Measurements from ENCODE around the gene COL27A1. TPM values are rescaled to one million over a fixed set of nuclear protein-coding genes. Genes with fewer than 3 reads are reported as not detected.

The COL27A1 gene
- total RNA-seq, 4 donors from 2014 or later = 2.1 to 9.0 (median 3.8) TPM

DNA sequence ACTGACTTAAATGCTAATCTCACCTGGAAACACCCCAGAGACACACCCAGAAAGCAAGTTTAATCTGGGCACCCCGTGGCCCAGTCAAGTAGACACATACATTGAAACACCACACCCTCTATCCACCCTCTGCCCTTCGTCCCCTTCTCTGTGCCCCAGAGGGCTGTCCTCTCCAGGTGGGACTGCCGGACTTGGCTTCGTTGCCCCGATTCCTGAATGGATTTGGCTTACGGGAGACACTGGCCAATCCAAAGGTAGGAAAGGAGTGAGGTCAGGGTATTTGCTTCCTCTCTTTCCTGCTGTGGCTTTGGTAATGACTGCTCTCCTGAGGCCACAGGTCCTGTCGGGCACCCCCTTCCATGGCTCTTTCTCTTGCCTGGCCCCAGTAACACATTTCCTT is 25.2 kb upstream of the COL27A1 start:
- in situ Hi-C loops (cut with MboI; ENCODE audit: low pct_ligation_motif_present in 1 of 4, low pct_unique_long_range_greater_than_20kb in 1 of 4, low sequenced_read_pairs in 3 of 4) (no loop called here), intact Hi-C loops (cut with DNase I; ENCODE audit: low total_unique reads) (no loop called here)
- H3K4me3 ChIP-seq = no peak overlapping the region
- TF ChIP-seq, protein P1, sequence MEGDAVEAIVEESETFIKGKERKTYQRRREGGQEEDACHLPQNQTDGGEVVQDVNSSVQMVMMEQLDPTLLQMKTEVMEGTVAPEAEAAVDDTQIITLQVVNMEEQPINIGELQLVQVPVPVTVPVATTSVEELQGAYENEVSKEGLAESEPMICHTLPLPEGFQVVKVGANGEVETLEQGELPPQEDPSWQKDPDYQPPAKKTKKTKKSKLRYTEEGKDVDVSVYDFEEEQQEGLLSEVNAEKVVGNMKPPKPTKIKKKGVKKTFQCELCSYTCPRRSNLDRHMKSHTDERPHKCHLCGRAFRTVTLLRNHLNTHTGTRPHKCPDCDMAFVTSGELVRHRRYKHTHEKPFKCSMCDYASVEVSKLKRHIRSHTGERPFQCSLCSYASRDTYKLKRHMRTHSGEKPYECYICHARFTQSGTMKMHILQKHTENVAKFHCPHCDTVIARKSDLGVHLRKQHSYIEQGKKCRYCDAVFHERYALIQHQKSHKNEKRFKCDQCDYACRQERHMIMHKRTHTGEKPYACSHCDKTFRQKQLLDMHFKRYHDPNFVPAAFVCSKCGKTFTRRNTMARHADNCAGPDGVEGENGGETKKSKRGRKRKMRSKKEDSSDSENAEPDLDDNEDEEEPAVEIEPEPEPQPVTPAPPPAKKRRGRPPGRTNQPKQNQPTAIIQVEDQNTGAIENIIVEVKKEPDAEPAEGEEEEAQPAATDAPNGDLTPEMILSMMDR (IDR thresholded peaks at IDR 0.05) = no peak
- no peak for TF ChIP-seq EP300 (IDR thresholded peaks at IDR 0.05; ENCODE audit: low read depth)
- TF ChIP-seq POLR2AphosphoS5 (IDR thresholded peaks at IDR 0.05) = no peak
- no peak for TF ChIP-seq POLR2A (IDR thresholded peaks at IDR 0.05)
- no peaks in the 10 kb centered on the region for H3K27me3 ChIP-seq
- no peak overlapping the region for H3K27ac ChIP-seq
- DNase-seq = no peak
- no peaks in the 10 kb centered on the region for H3K4me1 ChIP-seq
- H3K36me3 ChIP-seq = no peaks in the 10 kb centered on the region
- 64 to 69% methylated on average over 6 to 7 of the region's 7 CpGs for WGBS, 2 donors (ENCODE audit: low coverage in 1 of 2)
- H3K9me3 ChIP-seq = no peaks in the 10 kb centered on the region

DNA sequence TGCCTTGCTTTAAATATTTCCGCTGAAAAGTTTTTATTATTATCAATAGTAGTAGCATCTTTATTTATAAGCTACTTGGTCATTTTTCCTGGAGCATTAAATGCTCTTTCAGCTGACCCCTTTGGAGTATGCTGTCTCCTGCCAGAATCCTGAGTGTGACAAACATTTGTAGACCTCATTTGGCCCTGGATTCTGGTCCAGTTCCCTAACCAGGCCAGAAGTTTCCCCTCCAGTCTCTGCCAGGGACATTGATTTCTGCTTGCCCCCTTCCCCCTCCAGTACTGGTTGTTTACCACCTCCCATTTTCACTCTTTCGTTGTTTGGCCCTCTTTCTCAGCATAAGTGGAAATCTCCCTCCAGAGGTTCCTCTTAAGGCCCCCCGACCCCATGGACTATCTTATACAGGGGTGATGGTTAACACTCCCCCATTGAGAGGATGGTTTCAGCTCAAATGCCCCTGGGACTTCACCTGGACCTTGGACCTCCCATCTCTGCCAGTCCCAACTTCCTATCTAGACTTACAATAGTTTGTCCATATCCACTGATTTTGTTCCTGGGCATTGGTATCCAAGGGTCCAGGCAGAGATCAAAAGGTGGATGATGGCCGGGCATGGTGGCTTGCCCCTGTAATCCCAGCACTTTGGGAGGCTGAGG is 24.6 kb upstream of the COL27A1 start:
- in situ Hi-C loops (cut with MboI; ENCODE audit: low pct_ligation_motif_present in 1 of 4, low pct_unique_long_range_greater_than_20kb in 1 of 4, low sequenced_read_pairs in 3 of 4) (no loop called here), intact Hi-C loops (cut with DNase I; ENCODE audit: low total_unique reads) (no loop called here)
- no peak overlapping the region for H3K27ac ChIP-seq
- no peaks in the 10 kb centered on the region for H3K9me3 ChIP-seq
- no peaks in the 10 kb centered on the region for H3K4me1 ChIP-seq
- TF ChIP-seq POLR2AphosphoS5 (IDR thresholded peaks at IDR 0.05) (no peak), POLR2A (IDR thresholded peaks at IDR 0.05) (no peak), EP300 (IDR thresholded peaks at IDR 0.05; ENCODE audit: low read depth) (no peak)
- TF ChIP-seq, protein P1 (IDR thresholded peaks at IDR 0.05) = no peak
- H3K36me3 ChIP-seq = no peaks in the 10 kb centered on the region
- H3K4me3 ChIP-seq = no peak overlapping the region
- WGBS, 2 donors (ENCODE audit: low coverage in 1 of 2) = 71 to 81% methylated on average over 3 to 4 of the region's 4 CpGs
- H3K27me3 ChIP-seq = no peaks in the 10 kb centered on the region
- no peak for DNase-seq

DNA sequence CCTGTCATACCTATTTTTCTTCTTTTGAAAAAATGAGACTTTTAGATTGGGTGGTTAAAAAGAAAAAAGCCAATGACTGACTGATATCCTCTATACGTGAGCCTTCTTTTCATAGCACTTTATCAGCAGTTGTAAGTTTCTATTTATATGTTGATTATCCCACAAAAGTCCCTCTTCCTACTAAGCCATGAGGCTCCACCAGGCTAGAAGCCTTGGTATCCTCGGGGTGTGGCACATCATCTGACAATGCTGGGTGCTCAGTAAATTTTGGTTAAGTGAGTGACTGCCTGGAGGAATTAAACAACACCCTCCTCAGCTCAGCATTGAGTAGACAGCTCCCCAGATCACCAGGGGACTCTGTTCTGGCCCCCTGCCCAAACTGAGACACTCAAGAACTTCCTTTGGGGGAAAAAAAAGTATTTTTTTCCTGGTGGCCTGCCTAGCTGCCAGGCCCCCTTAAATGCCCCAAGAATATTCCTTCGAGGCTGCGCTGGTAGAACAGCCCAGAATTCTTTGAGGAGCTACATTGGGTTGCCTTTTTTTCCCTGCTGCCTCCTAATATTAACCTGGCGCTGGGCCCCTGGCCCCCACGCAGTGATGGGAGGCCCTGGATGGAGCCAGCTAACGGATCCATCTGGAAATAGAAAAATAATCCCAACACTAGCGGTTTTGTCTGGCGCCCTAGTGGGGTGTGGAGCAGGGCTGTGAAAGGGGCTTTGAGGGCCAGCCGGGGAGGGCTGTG is 23.4 kb upstream of the COL27A1 start:
- no peaks in the 10 kb centered on the region for H3K4me1 ChIP-seq
- no peak overlapping the region for H3K27ac ChIP-seq
- no peaks in the 10 kb centered on the region for H3K36me3 ChIP-seq
- in situ Hi-C loops (cut with MboI; ENCODE audit: low pct_ligation_motif_present in 1 of 4, low pct_unique_long_range_greater_than_20kb in 1 of 4, low sequenced_read_pairs in 3 of 4) = no loop called here
- TF ChIP-seq POLR2AphosphoS5 (IDR thresholded peaks at IDR 0.05) = no peak
- TF ChIP-seq, protein P1 (IDR thresholded peaks at IDR 0.05) = no peak
- no peak for TF ChIP-seq POLR2A (IDR thresholded peaks at IDR 0.05)
- no peak for TF ChIP-seq EP300 (IDR thresholded peaks at IDR 0.05; ENCODE audit: low read depth)
- no peak for DNase-seq
- intact Hi-C loops (cut with DNase I; ENCODE audit: low total_unique reads) = no loop called here
- H3K9me3 ChIP-seq = no peaks in the 10 kb centered on the region
- no peak overlapping the region for H3K4me3 ChIP-seq
- no peaks in the 10 kb centered on the region for H3K27me3 ChIP-seq
- 70 to 83% methylated on average over 2 to 10 of the region's 10 CpGs for WGBS, 2 donors (ENCODE audit: low coverage in 1 of 2)

DNA sequence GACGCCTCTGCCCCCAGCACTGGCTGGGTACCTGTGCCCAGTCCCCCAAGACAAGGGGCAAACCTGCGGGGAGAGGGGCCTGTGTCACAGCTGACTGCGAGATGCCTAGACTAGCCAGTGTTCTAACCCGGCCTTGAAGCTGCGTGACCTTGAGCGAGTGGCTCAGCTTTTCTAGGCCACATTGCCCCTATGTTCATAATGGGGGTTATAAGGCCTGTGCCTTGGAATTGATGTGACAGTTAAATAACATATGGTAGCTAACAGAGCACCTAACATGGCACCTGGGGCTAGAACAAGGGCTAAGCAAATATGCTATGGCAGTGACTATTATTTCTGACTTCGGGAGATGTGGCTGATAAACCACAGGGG is 22.8 kb upstream of the COL27A1 start:
- Histone ChIP-seq H3K4me3 (no peak overlapping the region), H3K4me1 (no peaks in the 10 kb centered on the region), H3K27ac (no peak overlapping the region), H3K27me3 (no peaks in the 10 kb centered on the region), H3K9me3 (no peaks in the 10 kb centered on the region), H3K36me3 (no peaks in the 10 kb centered on the region)
- no peak for DNase-seq
- in situ Hi-C loops (cut with MboI; ENCODE audit: low pct_ligation_motif_present in 1 of 4, low pct_unique_long_range_greater_than_20kb in 1 of 4, low sequenced_read_pairs in 3 of 4) = no loop called here
- TF ChIP-seq, protein P1 (IDR thresholded peaks at IDR 0.05) = no peak
- no peak for TF ChIP-seq POLR2AphosphoS5 (IDR thresholded peaks at IDR 0.05)
- TF ChIP-seq EP300 (IDR thresholded peaks at IDR 0.05; ENCODE audit: low read depth) = no peak
- TF ChIP-seq POLR2A (IDR thresholded peaks at IDR 0.05) = no peak
- intact Hi-C loops (cut with DNase I; ENCODE audit: low total_unique reads) = no loop called here
- 92% methylated on average over 7 of the region's 7 CpGs; no CpG with 5 or more reads in 1 of the 2 donors for WGBS, 2 donors (ENCODE audit: low coverage in 1 of 2)

Measured in transverse colon (tissue), 4 donors.